GM12878 (cell line): ENCODE measurements around the gene RB1. TPM values are rescaled to one million over a fixed set of nuclear protein-coding genes. Genes with fewer than 3 reads are reported as not detected.

ENCODE experiments used
- ATAC-seq: fragments of 200-7000 bp; cut with Tn5 transposase; 3 replicates; pipeline ENCODE4 v1.9.1; 2020; ENCODE audit warnings: mild to moderate bottlenecking, moderate library complexity
- BruUV-seq: library from RNA; stranded (reverse); fragments of 400-500 nt; replicated peaks from 2 replicates; lab custom pipeline; 2021; lab: Mats Ljungman, UMichigan
- CTCF ChIA-PET: fragments of 300-600 bp; sonication (Branson Sonifier 250); formaldehyde crosslinking; extraction: SDS; loops from one replicate; lab custom pipeline; 2021; ENCODE audit warnings: inconsistent platforms; lab: Yijun Ruan, JAX
- POLR2A ChIA-PET: fragments of 350-600 bp; formaldehyde crosslinking; extraction: SDS; loops from one replicate; lab custom pipeline; 2021; ENCODE audit warnings: inconsistent platforms; lab: Charles Lee
- RAD21 ChIA-PET: fragments of 300-600 bp; sonication (Branson Sonifier 250); formaldehyde crosslinking; loops from one replicate; lab custom pipeline; 2023; ENCODE audit warnings: antibody characterized with exemption; ENCODE audit not compliant: unreplicated experiment; lab: Charles Lee
- SMC1A ChIA-PET: fragments of 300-600 bp; sonication (Branson Sonifier 250); formaldehyde crosslinking; loops from one replicate; lab custom pipeline; 2023; ENCODE audit not compliant: unreplicated experiment, uncharacterized antibody; lab: Charles Lee
- DNase-seq: peaks from one replicate; pipeline ENCODE4 v3.0.0-alpha.2; 2011; ENCODE audit warnings: low read depth, low spot score
- FAIRE-seq: peaks from 3 replicates; lab custom pipeline; 2011; peaks lifted over from hg19 to GRCh38; lab: Jason Lieb, UNC
- H2AFZ ChIP-seq: 2 replicates; pipeline ENCODE4 v1.6.0; 2011; ENCODE audit warnings: low read depth, low read length, control low read depth; ENCODE audit not compliant: control insufficient read depth
- H3K27ac ChIP-seq: 2 replicates; pipeline ENCODE4 v1.5.1; 2011; ENCODE audit warnings: control low read depth; ENCODE audit not compliant: control insufficient read depth, insufficient read depth
- H3K27me3 ChIP-seq, 2 experiments: replicated peaks in 1 of 2; 2 replicates each; pipeline versions ENCODE4 v1.6.0 to v1.6.1; 2011; ENCODE audit warnings: low read length in 1 of 2; ENCODE audit not compliant: control insufficient read depth in 2 of 2, insufficient read depth in 2 of 2
- H3K36me3 ChIP-seq, 2 experiments: 2 replicates each; pipeline ENCODE4 v1.5.1; 2011; ENCODE audit warnings: low read length in 1 of 2; ENCODE audit not compliant: control insufficient read depth in 2 of 2, insufficient read depth in 2 of 2
- H3K4me1 ChIP-seq: 2 replicates; pipeline ENCODE4 v1.6.1; 2011; ENCODE audit warnings: mild to moderate bottlenecking, low read length, moderate library complexity, mixed read lengths; ENCODE audit not compliant: control insufficient read depth, insufficient read depth
- H3K4me2 ChIP-seq: 2 replicates; pipeline ENCODE4 v1.6.0; 2011; ENCODE audit warnings: control low read depth; ENCODE audit not compliant: control insufficient read depth, insufficient read depth
- H3K4me3 ChIP-seq: fragments of 200-600 bp; sonication (generic); 2 replicates; pipeline ENCODE4 v1.5.1; 2016
- H3K79me2 ChIP-seq: 2 replicates; pipeline ENCODE4 v1.6.0; 2011; ENCODE audit warnings: low read length; ENCODE audit not compliant: control insufficient read depth, insufficient read depth
- H3K9ac ChIP-seq: 2 replicates; pipeline ENCODE4 v1.8.0; 2011; ENCODE audit warnings: low read length, control low read depth, mixed read lengths; ENCODE audit not compliant: control insufficient read depth, insufficient read depth
- H3K9me3 ChIP-seq: replicated peaks from 3 replicates; pipeline ENCODE4 v1.5.1; 2011; ENCODE audit warnings: mild to moderate bottlenecking, low read length; ENCODE audit not compliant: control insufficient read depth, insufficient read depth
- H4K20me1 ChIP-seq: 2 replicates; pipeline ENCODE4 v1.6.0; 2011; ENCODE audit not compliant: control insufficient read depth, insufficient read depth
- CEBPZ ChIP-seq: fragments of 150-350 bp; IDR thresholded peaks from 2 replicates; pipeline ENCODE4 v1.6.1; 2016; ENCODE audit warnings: low read depth, low read length
- DPF2 ChIP-seq: fragments of 450-650 bp; IDR thresholded peaks from 2 replicates; pipeline ENCODE4 v1.6.1; 2017; ENCODE audit warnings: mild to moderate bottlenecking
- E2F8 ChIP-seq: fragments of 450-650 bp; IDR thresholded peaks from 2 replicates; pipeline ENCODE4 v1.6.1; 2018; ENCODE audit warnings: mild to moderate bottlenecking, low read depth, moderate library complexity; ENCODE audit not compliant: partially characterized antibody
- HDAC2 ChIP-seq: fragments of 200-600 bp; sonication (generic); IDR thresholded peaks from 2 replicates; pipeline ENCODE4 v1.6.1; 2017
- MYB ChIP-seq: fragments of 150-350 bp; IDR thresholded peaks from 2 replicates; pipeline ENCODE4 v1.6.1; 2014; ENCODE audit warnings: mild to moderate bottlenecking, low read depth, low read length, borderline replicate concordance
- NFIC ChIP-seq: IDR thresholded peaks from 2 replicates; pipeline ENCODE4 v1.6.1; 2012; ENCODE audit warnings: low read depth, mild to moderate bottlenecking, inconsistent platforms, low read length, moderate library complexity
- NFYA ChIP-seq: IDR thresholded peaks from 2 replicates; pipeline ENCODE4 v1.6.1; 2011; ENCODE audit warnings: low read depth, mild to moderate bottlenecking, low read length, improper control_type of control experiment, borderline replicate concordance
- RCOR1 ChIP-seq: conservative IDR thresholded peaks from 2 replicates; pipeline ENCODE4 v1.6.1; 2012; ENCODE audit warnings: low read depth, low read length, improper control_type of control experiment
- SMAD1 ChIP-seq: fragments of 450-650 bp; IDR thresholded peaks from 2 replicates; pipeline ENCODE4 v1.6.1; 2018; ENCODE audit warnings: mild to moderate bottlenecking, low read depth; ENCODE audit not compliant: partially characterized antibody
- SMC3 ChIP-seq: IDR thresholded peaks from 2 replicates; pipeline ENCODE4 v1.6.1; 2011; ENCODE audit warnings: low read length, improper control_type of control experiment, borderline replicate concordance
- SREBF2 ChIP-seq: IDR thresholded peaks from 2 replicates; pipeline ENCODE4 v1.6.1; 2012; ENCODE audit warnings: mild to moderate bottlenecking, low read length
- SUZ12 ChIP-seq: fragments of 200-600 bp; sonication (generic); IDR thresholded peaks from one replicate; pipeline ENCODE4 v1.6.1; 2018; ENCODE audit warnings: antibody characterized with exemption, mild to moderate bottlenecking; ENCODE audit not compliant: unreplicated experiment
- TAF1 ChIP-seq: IDR thresholded peaks from 2 replicates; pipeline ENCODE4 v1.6.1; 2011; ENCODE audit warnings: mild to moderate bottlenecking, low read depth, low read length, borderline replicate concordance
- WGBS: methylation state at CpG from one replicate; pipeline ENCODE4 v1.1.6; 2016; ENCODE audit warnings: low lambda C conversion rate; ENCODE audit not compliant: insufficient replicate concordance, insufficient coverage; ENCODE audit errors: missing lambda C conversion rate; 5-methylcytosine and 5-hydroxymethylcytosine counted together
- in situ Hi-C: fragments of 300-500 bp; cut with MboI; formaldehyde crosslinking; loops from 9 replicates; pipeline ENCODE4 v1.14.3; 2018; ENCODE audit warnings: mixed read lengths
- intact Hi-C: fragments of 100-400 bp; cut with micrococcal nuclease; formaldehyde crosslinking; loops from one replicate; pipeline ENCODE4 v1.14.2; 2022; ENCODE audit not compliant: unreplicated experiment
- polyA plus RNA-seq, 11 experiments: library from polyadenylated mRNA; depleted of rRNA in 4 of 11; unstranded in 6 of 11; stranded (reverse) in 5 of 11; fragments of >200 nt; fragmentation: Nextera tagmentation in 4 of 11; fragmentation: Illumina TruSeq in 1 of 11; extraction: Ambion mirVana in 4 of 11; extraction: Trizol in 1 of 11; gene quantifications; 1 replicate in 1 of 11; 2 replicates in 10 of 11; pipeline versions ENCODE4 v1.2.1 to v1.2.3, GENCODE V29; 2011 to 2016; ENCODE audit warnings: inconsistent platforms in 2 of 11, missing spikeins in 2 of 11, low read depth in 1 of 11
- total RNA-seq, 4 experiments: library from RNA; depleted of rRNA in 3 of 4; stranded (reverse); fragments of >200 nt in 3 of 4; fragmentation: Illumina TruSeq in 1 of 4; extraction: Trizol in 1 of 4; gene quantifications; 2 replicates each; pipeline versions ENCODE4 v1.2.1 to v1.2.3, GENCODE V29; 2013 to 2021

RB1 gene
- total and polyA plus RNA-seq, 10 of the 15 experiments (the other 5 are each of a cell fraction or from before 2014, with no cell fraction given), result 2.8 to 45.0 (median 8.3) TPM

GRCh38 chr13:48383384-48383783 is 79.8 kb downstream of the RB1 start:
- no peaks in the 10 kb centered on the region; a peak in 1 of 4 replicates for H3K36me3 ChIP-seq
- H3K4me1 ChIP-seq, result no peaks in the 10 kb centered on the region
- ATAC-seq, result no peak
- H3K79me2 ChIP-seq, result no peaks in the 10 kb centered on the region
- H3K9ac ChIP-seq, result no peak overlapping the region
- CTCF ChIA-PET, result no interaction called here
- SMC1A ChIA-PET, result no interaction called here
- H2AFZ ChIP-seq, result no peak overlapping the region
- RAD21 ChIA-PET, result no interaction called here
- H3K4me2 ChIP-seq, result no peak overlapping the region
- no TSS peak for BruUV-seq
- no peaks in the 10 kb centered on the region; the same call in 2 of the 3 replicates for H3K9me3 ChIP-seq
- H3K27ac ChIP-seq, result no peak overlapping the region
- no peak for FAIRE-seq
- no peak overlapping the region for H3K4me3 ChIP-seq
- WGBS, result 78% methylated on average over 2 of the region's 2 CpGs
- no peaks in the 10 kb centered on the region for H4K20me1 ChIP-seq
- POLR2A ChIA-PET, result no interaction called here
- intact Hi-C loops (no loop called here), in situ Hi-C loops (no loop called here)
- no peaks in the 10 kb centered on the region for H3K27me3 ChIP-seq
- TF ChIP-seq HDAC2 (no peak), SREBF2 (no peak), E2F8 (no peak), TAF1 (no peak)
- no peak for DNase-seq

- no peak overlapping the region for H3K4me2 ChIP-seq
- H3K9me3 ChIP-seq, result peaks cover under 1% of the 10 kb centered on the region; the same call in 1 of the 3 replicates
- intact Hi-C loops (no loop called here), in situ Hi-C loops (no loop called here)
- no peaks in the 10 kb centered on the region; a peak in 1 of 4 replicates for H3K36me3 ChIP-seq
- H4K20me1 ChIP-seq, result no peaks in the 10 kb centered on the region
- H3K9ac ChIP-seq, result no peak overlapping the region
- no peaks in the 10 kb centered on the region for H3K4me1 ChIP-seq
- no peak for DNase-seq
- ATAC-seq, result no peak
- BruUV-seq, result no TSS peak
- 97% methylated on average over 8 of the region's 8 CpGs for WGBS
- H3K27ac ChIP-seq, result no peak overlapping the region
- SMC1A ChIA-PET, result interaction anchor here (1.3 to 1.5 kb wide), 2 partner anchors 9 to 11 kb away, joined by 6 to 8 read pairs; no protein-coding TSS in a partner anchor
- no peak overlapping the region for H2AFZ ChIP-seq
- H3K27me3 ChIP-seq, result no peaks in the 10 kb centered on the region
- FAIRE-seq, result no peak
- CTCF ChIA-PET, result interaction anchor here (0.7 to 2.4 kb wide), 2 partner anchors 11 to 193 kb away, joined by 5 to 8 read pairs; no protein-coding TSS in a partner anchor
- RAD21 ChIA-PET, result no interaction called here
- POLR2A ChIA-PET, result no interaction called here
- no peaks in the 10 kb centered on the region for H3K79me2 ChIP-seq
- no peak overlapping the region for H3K4me3 ChIP-seq
- TF ChIP-seq NFYA (no peak), RCOR1 (no peak), SUZ12 (no peak), DPF2 (no peak), NFIC (no peak), SMC3 (no peak), MYB (no peak), CEBPZ (no peak), SMAD1 (no peak)
These were observed 83.3 kb downstream of the RB1 start for GRCh38 chr13:48386816-48387215.
